ENCODE data around the gene HLF. TPM values are rescaled to one million over a fixed set of nuclear protein-coding genes. Genes with fewer than 3 reads are reported as not detected.

The HLF gene
- total RNA-seq, 1 experiment from 2014 or later: 1.3 TPM

- no TSS peak for BruUV-seq (replicated peaks)
- H3K9me3 Mint-ChIP-seq (ENCODE audit: low read depth, unreplicated experiment): peaks cover 3% of the 10 kb centered on the region
- H3K36me3 Mint-ChIP-seq (ENCODE audit: insufficient read depth, unreplicated experiment): peaks cover 11% of the 10 kb centered on the region
- H3K4me3 Mint-ChIP-seq (ENCODE audit: low read depth, unreplicated experiment): peak overlapping the region; percentile 76
- no peaks in the 10 kb centered on the region for H3K27me3 Mint-ChIP-seq (ENCODE audit: unreplicated experiment)
- no peak for TF ChIP-seq CTCF (IDR thresholded peaks at IDR 0.05; ENCODE audit: unreplicated experiment)
- CTCF ChIA-PET: interaction anchor here (1.0 to 1.5 kb wide), 2 partner anchors 27 to 246 kb away, joined by 4 to 6 read pairs; no protein-coding TSS in a partner anchor
- peak overlapping the region; percentile 44 for H3K27ac Mint-ChIP-seq (ENCODE audit: unreplicated experiment)
- intact Hi-C loops (cut with micrococcal nuclease; ENCODE audit: unreplicated experiment): loop anchor here (2.0 to 5.0 kb wide), 2 partner anchors 26 to 48 kb away; partner anchors contain the start of gene HLF
- no peak for DNase-seq
- H3K4me1 Mint-ChIP-seq (ENCODE audit: low read depth, unreplicated experiment): peaks cover 8% of the 10 kb centered on the region
Observed at GRCh38 chr17:55238931-55239297, 25.8 kb upstream of the HLF start.

DNA sequence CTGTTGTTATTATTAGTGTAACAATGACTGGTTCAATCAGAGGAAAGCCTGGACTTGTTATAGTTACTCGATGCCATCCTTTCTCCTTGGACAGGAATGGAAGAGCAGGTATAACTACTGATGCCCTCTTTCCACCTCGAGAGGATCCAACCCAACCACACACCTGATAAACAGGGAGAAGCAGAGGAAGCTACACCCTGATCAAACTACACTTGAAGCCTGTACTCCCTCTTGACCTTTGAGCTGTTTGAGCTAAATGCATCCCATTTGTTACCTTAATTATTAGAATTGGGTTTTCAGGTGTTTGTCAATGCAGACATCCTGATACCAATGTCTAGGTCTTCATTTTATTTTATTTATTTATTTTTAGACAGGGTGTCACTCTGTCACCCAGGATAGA lies 23.7 kb upstream of the HLF start:
- Mint-ChIP-seq H3K36me3 (ENCODE audit: insufficient read depth, unreplicated experiment) (peaks cover 11% of the 10 kb centered on the region), H3K4me1 (ENCODE audit: low read depth, unreplicated experiment) (peaks cover 8% of the 10 kb centered on the region), H3K9me3 (ENCODE audit: low read depth, unreplicated experiment) (peaks cover 3% of the 10 kb centered on the region), H3K27ac (ENCODE audit: unreplicated experiment) (no peak overlapping the region), H3K27me3 (ENCODE audit: unreplicated experiment) (no peaks in the 10 kb centered on the region), H3K4me3 (ENCODE audit: low read depth, unreplicated experiment) (no peak overlapping the region)
- CTCF ChIA-PET: no interaction called here
- no peak for DNase-seq
- no TSS peak for BruUV-seq (replicated peaks)
- TF ChIP-seq CTCF (IDR thresholded peaks at IDR 0.05; ENCODE audit: unreplicated experiment): no peak
- intact Hi-C loops (cut with micrococcal nuclease; ENCODE audit: unreplicated experiment): no loop called here

DNA sequence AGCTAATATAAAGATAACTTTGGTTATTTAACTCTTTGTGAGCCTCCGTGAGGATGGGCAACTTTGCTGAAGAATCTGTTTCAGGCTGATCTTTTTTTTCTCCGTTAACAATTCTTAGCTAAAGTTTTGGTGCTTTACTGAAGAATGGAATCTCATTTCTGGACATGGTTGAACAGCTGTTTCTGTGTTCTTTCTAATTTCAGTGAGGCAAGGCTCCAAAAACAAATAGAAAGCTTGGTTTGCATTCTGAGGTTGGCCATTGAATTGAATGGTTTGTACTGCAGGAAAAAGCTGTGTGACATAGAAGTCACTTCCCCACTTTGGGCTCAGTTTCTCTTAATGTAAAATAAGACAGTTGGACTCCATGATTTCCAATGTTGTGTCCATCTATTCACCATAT lies 22.3 kb upstream of the HLF start:
- H3K4me1 Mint-ChIP-seq (ENCODE audit: low read depth, unreplicated experiment): peaks cover 8% of the 10 kb centered on the region
- no TSS peak for BruUV-seq (replicated peaks)
- peaks cover 11% of the 10 kb centered on the region for H3K36me3 Mint-ChIP-seq (ENCODE audit: insufficient read depth, unreplicated experiment)
- intact Hi-C loops (cut with micrococcal nuclease; ENCODE audit: unreplicated experiment): no loop called here
- H3K27ac Mint-ChIP-seq (ENCODE audit: unreplicated experiment): no peak overlapping the region
- no peak overlapping the region for H3K4me3 Mint-ChIP-seq (ENCODE audit: low read depth, unreplicated experiment)
- DNase-seq: no peak
- H3K27me3 Mint-ChIP-seq (ENCODE audit: unreplicated experiment): peaks cover 11% of the 10 kb centered on the region
- CTCF ChIA-PET: no interaction called here
- peaks cover 3% of the 10 kb centered on the region for H3K9me3 Mint-ChIP-seq (ENCODE audit: low read depth, unreplicated experiment)
- no peak for TF ChIP-seq CTCF (IDR thresholded peaks at IDR 0.05; ENCODE audit: unreplicated experiment)

DNA sequence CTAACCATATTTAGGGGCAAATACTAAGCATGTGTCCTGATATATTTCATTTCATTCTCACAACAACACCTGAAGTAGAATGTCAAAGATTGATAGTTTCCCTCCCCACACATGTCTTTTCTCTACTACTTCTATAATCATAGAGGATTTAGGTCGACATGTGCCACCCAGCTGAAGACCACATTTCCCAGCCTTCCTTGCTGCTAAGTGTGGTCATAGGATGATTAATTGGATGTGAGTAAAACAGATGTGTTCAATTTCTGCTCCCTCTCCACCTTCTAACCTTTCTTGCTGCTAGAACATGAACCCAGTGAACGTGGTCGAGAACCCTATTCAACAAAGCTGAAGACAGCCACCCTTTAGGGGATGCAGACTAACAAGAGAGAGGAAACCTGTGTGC lies 18.8 kb upstream of the HLF start:
- no peak for TF ChIP-seq CTCF (IDR thresholded peaks at IDR 0.05; ENCODE audit: unreplicated experiment)
- Mint-ChIP-seq H3K9me3 (ENCODE audit: low read depth, unreplicated experiment) (peaks cover 3% of the 10 kb centered on the region), H3K27ac (ENCODE audit: unreplicated experiment) (no peak overlapping the region), H3K4me3 (ENCODE audit: low read depth, unreplicated experiment) (no peak overlapping the region), H3K36me3 (ENCODE audit: insufficient read depth, unreplicated experiment) (no peaks in the 10 kb centered on the region), H3K4me1 (ENCODE audit: low read depth, unreplicated experiment) (no peaks in the 10 kb centered on the region), H3K27me3 (ENCODE audit: unreplicated experiment) (peaks cover 16% of the 10 kb centered on the region)
- CTCF ChIA-PET: no interaction called here
- no TSS peak for BruUV-seq (replicated peaks)
- intact Hi-C loops (cut with micrococcal nuclease; ENCODE audit: unreplicated experiment): no loop called here
- no peak for DNase-seq
